Hematopoietic multipotent progenitor cell (in vitro differentiated cells): Measurements from ENCODE around the gene SELENBP1. TPM values are rescaled to one million over a fixed set of nuclear protein-coding genes. Genes with fewer than 3 reads are reported as not detected.
A peak's percentile ranks its signal among the peaks of the same experiment; 100 is the strongest.
"Not testable (repeated sequence)": the region's sequence is repeated elsewhere in the genome, so short reads cannot be mapped to it uniquely, and the experiment has no call there.

Source experiments
- DNase-seq, 3 donors: peaks; one replicate each; pipeline ENCODE4 v3.0.0-alpha.2; 2011 to 2015; ENCODE audit warnings: low read depth in 2 of 3, low spot score in 2 of 3
- total RNA-seq: library from RNA; depleted of rRNA; stranded (reverse); fragments of >200 nt; gene quantifications from one replicate; pipeline ENCODE4 v1.2.3, GENCODE V29; 2012

The SELENBP1 gene
- total RNA-seq, 1 donor: 3.0 TPM

DNA sequence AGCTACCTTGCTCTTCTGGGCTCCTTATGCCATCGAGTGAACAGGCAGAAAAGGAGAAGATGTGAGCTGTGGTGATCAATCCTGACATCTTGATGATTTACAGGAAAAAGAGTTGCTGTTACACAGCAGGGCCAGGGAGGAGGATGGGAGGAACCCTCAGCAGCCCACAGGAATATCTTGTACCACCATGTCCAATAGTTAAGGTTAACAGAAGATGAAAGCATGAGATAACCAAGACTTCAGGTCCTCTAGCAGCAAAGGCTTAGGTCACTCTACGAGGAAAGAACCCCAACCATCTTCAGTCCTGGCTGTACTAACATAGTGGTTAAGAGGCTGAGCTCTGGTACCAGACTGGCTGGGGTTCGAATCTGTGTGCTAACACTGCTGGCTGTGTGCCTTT, 12.1 kb upstream of the SELENBP1 start:
- DNase-seq: no peak

DNA sequence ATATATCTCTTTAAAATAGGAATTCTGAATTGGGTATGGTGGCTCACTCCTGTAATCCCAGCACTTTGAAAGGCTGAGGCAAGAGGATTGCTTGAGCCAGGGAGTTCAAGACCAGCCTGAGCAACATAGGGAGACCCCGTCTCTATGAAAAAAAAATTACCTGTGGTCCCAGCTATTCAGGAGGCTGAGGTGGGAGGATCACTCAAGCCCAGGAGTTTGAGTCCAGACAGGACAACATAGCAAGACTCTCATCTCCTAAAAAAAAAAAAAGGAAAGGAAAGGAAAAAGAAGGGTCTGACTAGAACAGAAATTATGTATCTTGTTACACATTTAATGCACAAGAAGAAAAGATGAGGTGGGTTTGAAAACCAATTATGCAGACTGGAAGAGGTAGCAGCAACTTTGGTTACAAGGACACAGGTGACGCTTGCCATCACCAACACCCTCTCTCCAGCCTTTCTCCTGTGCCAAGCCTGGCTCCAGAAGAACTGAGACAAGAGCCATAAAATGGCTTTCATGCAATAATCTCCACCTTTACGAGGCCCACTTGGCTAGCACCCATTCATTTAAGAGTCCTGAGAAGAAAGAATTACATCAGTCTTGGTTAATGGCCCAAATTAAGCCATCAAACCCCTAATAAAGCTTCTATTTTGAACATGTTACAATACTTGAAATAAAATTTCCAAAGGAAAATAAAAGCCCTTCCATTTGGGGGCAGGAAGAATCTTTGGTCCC, 4.8 kb upstream of the SELENBP1 start:
- DNase-seq: no peak

DNA sequence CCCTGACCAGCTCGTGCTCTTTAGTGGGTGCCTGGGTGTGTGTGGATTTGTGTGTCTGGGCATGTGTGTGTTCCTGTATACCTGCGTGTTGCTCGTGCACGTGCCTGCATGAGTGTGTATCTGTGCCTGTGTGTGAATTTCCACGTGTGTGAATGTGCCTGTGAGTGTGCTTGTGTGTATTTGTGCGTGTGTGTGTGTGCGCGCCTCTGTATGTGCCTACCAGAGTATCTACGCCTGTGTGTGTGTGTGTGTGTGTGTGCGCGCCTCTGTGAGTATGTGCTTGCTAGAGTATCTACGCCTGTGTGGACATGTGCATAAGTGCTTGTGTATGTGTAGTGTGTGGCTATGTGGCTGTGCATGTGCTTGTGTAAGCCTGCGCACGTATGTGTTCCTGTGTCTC, 691 bp upstream of the SELENBP1 start:
- DNase-seq: no peak

DNA sequence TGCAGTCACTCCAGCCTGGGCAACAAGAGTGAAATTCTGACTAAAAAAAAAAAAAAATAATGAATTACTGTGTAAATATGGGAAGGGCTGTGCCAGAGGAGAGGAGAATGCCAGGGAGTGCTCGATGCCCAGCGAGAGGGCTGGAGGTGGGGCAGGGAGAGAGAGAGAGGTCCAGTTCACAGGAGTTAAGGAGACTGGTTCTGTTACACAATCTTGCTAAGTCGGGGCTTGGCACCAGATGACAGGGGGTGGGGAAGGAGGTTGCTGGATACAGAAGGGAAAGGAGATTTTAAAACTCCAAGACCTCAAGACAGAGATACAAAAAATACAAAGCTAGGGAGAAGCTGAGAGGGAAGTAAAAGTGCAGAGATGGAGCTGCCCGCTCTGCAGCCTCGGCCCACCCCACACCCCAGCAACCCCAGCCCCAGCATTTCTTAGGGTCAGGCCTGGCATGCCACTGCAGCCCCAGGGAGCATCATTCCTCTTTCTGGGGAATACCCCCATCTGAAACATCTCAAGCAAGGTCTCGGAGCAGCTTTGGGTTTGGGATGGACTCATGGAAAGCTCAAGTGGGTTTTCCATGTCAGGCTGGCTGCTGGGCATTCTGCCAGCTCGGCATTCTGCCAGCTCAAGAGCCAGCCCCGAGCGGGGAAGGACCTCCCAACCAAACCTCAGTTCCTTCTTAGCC, 991 bp downstream of the SELENBP1 start:
- DNase-seq: peak in 1 of 3 donors; percentile 38

DNA sequence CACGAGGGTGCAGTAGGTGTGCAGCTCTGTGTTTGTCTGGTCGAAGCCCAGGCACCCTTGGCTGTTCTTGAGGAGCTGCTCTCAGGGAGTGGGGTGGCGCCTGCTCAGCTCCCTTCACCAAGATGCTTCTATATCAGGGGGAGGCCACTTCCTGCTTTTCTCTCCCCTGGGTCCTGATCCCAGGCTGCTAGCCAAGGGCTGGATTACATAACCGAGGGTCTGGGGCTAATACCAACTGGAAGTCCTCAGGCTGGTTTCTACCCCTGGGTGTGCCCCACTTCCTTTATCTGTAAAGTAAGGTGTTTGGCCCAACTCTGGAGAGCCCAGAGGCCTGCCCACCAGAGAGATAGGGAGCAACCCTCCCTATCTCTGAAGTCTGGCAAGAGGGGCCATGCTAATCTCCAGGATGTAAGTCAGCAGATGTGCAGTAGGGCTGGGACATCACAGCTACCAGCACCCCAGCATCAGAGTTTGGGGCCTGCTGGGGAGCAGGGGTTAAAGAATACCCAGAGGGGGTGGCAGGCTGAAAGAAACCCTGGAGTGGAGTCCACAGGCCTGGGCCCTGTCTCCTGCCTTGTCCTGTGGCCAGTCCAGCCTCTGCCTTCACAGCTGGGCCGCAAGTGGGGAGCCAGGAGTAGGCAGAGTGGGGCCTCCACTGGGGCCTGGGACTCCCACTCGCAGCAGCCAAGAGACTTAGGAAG, 2.1 kb downstream of the SELENBP1 start:
- DNase-seq: peak in 2 of 3 donors; percentile 30 to 52

DNA sequence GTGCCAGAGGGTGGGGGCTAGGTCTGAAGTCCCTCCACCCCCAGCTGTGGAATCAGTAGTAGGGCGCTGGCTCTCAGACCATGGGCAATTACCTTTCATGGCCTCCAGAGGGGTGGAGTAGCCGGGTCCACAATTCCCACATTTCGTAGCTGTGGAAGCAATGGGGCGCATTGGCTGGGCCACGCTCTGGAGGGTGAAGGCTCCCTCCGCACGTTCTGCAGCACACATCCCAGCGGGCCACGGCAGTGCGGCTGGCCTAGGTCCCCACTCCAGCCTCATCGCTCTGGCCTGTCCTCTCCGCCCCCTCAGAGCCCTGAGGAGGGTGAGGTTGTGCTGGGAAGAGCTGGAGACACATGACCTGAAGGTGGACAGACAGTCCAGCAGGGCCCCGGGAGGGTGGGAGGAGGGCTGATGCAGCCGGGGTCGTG, 2.9 kb downstream of the SELENBP1 start:
- no peak for DNase-seq

DNA sequence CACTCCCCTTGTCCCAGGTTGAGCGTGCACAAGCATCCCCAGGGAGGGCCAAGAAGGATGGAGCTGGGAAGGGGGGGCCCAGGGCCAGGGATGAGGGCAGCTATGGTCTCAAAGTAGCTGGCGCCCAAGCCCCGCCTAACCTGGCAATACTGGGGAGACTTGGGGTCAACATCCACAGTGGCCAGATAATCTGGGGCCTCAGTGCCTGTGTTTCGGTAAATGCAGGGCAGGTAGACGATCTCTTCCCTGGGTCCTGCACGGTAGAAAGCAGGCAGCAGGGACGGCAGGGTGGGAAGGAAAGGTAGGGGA, 3.2 kb downstream of the SELENBP1 start:
- no peak for DNase-seq

DNA sequence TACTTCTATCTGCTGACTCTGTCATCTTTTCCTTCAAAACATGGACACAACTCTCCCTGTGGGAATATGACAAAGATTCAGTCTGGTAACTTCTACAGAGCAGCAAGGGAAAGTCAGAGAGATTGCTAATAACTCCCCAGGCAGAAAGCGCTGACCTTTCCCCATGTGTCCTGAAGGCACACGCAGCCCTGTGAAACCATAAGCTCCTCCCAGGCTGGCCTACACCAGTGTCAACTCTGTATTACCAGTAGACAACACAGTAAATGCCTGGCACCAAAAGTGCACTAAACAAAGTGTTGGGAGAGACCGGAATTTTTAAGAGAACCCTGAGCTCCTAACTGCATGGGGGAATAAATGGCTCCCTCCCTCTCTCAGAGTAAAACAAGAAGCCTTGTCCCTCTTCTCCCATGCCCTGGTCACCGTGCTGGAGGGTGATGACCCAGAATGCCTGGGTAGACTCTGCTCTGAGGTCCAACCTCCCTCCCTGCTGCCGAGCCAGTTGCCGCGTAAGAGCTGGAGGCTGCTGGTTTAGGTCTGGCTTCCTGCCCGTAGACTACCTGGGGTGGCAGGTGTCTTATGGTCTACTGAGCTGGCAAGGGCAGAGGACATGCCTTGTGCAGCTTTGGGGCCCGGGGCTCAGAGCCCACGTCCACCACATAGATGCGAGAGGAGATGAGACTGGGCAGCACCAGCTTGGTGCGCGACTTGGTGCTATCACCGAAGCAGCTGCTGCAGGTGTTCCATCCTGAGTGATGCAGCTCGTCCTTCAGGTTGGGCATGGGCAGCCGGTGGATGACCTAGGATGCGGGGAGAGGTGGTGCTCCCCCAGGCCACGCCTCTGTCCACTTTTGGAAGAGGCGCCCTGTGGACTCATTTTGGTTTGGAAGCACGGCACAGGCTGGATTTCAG, 3.9 kb downstream of the SELENBP1 start:
- DNase-seq: no peak

DNA sequence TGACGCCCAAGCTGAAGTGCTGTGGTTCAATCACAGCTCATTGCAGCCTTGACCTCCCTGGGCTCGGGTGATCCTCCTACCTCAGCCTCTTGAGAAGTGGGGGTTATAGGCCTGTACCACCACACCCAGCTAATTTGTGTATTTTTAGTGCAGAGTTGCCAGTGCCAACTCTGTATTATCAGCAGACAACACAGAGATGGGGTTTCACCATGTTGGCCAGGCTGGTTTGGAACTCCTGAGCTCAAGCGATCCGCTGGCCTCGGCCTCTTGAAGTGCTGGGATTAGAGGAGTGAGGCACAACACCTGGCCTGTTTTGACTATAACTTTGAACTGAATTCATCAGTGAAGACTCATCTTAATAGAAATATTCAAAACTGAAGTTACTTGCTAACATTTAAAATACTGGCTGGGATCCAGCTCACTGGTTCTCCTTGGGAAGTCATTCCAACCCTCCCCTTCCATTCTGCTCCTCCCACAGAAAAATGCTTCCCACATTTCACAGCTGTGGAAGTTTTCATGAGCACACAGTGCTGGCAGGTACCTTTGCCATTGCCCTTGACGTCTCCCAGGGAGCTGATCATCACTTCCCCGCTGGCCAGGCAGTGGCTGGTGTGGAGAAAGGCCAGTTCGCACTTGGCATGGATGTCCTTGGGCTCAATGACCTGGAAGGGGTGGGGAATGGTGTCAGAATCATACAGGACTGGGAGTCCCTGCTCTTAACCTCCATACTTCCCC, 4.7 kb downstream of the SELENBP1 start:
- DNase-seq: no peak

DNA sequence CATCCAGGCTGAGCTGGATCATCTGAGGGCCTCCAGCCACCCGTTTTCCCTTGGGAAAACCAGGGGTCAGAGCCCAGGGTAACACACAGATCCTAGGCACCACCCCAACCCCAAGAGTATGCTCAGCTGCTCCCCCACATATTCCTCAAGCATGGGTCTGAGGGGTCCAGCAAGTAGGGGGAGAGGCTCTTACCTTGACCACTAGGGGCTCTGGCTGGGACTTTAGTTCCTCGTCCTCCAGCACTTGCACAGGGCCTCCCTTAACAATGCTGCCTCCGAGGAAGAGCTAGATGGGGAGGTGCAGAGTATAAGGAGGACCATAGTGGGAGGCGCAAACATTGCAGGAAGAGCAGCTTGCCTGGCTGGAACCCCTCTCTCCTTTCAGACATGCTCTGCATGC, 7.5 kb downstream of the SELENBP1 start:
- DNase-seq: no peak

DNA sequence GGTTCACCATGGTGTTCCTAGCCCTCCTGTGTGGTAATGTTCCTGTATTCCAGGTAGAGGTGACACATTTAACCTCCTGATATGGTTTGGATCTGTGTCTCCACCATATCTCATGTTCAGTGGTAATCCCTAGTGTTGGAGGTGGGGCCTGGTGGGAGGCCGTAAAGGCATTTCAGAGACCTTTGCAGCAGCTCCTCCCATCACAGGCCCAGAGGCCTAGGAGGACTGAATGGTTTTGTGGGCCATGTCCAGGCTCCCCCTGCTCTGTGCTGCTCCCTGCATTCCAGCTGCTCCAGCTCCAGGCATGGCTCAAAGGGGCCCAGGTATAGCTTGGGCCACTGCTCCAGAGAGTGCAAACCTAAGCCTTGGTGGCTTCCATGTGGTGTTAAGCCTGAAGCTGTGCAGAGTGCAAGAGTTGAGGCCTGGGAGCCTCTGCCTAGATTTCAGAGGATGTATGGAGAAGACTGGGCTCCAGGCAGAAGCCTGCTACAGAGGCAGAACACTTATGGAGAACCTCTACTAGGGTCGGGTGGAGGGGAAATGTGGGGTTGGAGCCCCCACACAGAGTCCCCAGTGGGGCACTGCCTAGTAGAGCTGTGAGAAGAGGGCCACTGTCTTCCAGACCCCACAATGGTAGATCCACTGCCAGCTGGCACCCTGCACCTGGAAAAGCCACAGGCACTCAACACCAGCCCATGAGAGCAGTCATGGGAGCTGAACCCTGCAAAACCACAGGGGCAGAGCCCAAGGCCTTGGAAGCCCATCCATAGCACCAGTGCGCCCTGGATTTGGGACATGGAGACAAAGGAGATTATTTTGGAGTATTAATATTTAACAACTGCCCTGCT, 10.0 kb downstream of the SELENBP1 start:
- DNase-seq: no peak

DNA sequence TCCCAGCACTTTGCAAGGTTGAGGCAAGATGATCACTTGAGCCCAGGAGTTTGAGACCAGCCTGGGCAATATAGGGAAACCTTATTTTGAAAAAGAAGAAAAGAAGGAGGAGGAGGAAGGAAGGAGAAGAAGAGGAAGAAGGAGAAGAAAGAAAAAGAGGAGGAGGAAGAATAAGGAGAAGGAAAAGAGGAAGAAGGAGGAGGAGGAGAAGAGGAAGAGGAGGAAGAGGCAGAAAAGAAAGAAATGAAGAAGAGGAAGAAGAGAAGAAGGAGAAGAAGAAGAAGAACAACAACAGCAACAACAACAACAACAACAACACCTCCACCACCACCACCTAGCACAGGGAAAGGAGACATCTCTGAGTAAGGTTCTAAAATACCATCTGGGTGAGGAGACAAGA, 10.6 kb downstream of the SELENBP1 start:
- no peak for DNase-seq

DNA sequence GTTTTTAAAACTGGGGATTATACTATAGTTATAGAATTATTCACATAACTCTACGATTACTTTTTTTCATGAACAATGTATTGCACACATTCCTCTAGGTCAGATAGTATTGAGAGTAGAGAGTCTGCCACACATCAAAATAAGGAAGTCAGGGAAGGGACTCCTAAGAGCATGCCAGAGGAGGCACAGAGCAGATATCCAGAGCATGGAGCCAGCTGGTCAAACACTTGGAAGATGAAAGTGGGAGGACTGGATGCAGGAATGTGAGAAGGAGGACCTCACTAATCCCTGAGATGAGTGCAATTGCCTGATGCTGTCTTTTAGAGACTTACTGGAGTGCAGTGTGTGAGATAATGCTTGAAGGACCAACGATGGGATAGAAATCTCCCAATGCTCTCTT, 15.8 kb downstream of the SELENBP1 start:
- no peak for DNase-seq

DNA sequence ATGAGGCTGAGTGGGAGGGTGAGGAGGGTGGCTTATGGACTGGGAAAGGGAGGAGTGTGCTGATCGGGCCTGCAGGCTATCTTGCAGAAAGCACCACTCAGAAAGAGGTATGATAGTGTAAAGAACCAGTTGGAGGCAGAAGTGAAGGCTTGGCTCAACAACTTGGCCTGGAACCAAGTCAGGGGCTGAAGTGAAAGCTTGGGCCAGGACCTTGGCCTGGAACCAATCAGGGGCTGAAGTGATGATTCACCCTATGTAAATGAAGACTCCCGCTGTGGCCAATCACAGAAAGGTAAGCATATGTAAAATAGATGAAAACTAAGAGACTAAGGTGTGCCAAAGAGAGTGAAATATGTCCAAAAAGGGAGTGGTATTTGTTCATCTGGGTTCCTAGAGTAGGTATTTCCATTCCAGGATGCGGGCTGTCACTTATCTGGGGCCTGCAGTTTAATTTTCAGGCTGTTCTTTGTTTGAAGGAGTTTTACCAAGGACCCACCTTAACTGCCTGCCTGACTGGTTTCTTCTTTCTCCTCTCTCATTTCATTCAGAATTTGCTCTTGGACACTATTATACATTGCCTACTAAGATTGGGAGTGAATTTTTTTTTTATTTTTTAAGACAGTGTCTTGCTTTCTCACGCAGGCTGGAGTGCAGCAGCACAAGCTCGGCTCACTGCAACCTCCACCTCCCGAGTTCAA, 20.3 kb downstream of the SELENBP1 start:
- DNase-seq: no peak

DNA sequence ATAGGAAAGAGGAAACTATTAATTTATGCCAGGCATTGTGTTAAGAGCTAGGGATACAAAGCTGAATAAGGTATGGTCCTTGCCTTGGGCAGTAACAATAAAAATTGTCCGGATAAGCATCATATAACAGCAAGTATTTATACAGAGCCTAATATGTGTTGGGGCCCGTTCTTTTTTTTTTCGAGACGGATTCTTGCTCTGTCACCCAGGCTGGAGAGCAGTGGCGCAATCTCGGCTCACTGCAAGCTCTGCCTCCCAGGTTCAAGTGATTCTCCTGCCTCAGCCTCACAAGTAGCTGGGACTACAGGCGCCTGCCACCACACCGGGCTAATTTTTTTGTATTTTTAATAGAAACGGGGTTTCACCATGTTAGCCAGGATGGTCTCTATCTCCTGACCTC, 22.2 kb downstream of the SELENBP1 start:
- DNase-seq: not testable (repeated sequence)

DNA sequence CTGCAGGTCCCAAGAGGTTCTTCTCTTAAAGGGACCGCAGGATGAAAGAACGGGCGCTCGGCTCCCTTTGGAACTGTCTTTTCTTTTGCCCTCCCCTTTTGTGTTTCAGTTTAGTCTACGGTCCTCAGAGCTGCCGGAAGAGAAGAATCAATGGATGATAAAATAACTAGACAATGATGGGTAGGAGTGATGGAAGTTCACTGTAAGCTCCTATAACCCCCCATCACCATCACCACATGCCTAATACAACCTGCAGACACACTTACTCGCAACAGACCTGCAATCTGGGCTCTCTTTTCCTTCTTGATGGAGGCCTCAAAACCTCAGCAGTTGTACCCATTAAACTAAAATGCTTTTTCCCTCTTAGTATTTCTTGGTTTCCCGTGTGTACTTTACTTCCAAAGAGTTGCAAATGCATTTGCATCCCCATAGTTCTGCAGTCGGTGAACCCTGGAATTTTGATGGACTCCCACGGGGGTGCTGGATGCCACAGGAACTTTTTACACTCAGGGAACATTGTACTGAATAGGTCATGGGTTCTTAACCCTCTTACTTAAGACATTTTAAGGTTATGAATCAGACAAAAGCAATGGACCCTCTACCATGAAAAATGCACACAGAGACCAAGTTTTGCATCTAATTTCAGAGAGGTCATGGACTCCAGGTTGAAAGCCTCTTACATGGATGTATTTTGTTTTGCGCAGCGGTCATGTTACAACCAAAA, 24.8 kb downstream of the SELENBP1 start:
- no peak for DNase-seq

DNA sequence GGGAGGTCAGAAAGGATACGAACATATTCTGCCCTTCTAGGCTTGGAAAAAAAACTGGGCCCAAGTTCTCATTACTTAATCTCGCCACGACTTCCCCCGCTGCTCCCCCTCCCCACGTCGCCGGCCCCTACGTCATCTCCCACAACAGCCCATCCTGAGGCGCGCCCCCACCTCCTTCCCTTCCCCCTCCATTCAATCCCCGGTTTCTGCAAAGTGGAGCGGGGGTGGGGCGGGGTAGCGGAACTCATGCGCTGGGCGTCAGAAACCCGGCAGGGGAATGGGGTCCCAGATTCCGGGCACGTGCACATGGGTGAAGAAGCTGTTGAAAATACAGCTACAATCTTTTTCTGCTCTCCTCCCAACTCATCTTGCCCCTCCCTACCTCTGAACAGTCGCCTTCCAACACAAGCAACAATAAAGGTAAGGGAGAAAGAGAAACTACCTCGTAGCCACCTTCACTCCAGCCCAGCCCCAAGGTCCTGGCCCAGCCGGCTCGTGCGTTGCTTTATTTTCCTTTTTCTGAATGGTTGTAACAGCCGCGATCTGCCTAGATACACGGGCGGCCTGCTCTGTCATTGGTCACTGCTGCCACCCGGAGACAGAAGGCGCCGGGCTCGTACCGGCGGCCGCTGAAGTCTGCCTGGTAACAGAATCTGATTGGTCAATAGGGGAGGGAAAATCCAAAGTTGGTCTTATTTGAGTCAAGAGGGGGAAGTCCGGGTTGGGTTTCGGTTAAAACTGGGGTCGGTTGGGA, 25.6 kb downstream of the SELENBP1 start, which contains the start of gene RFX5:
TSS of gene RFX5 (minus strand) at position 484 of the 754 bp plus-strand sequence. CDS start 932 bp downstream, outside the sequence.
- DNase-seq: peak; percentile 80 to 99 (median 99)
